RWPE2 (cell line): ENCODE measurements around the gene S100A4.
"Not testable (repeated sequence)": the region's sequence is repeated elsewhere in the genome, so short reads cannot be mapped to it uniquely, and the experiment has no call there.

Source experiments
- ATAC-seq: fragments of 200-7000 bp; cut with Tn5 transposase; 3 replicates; pipeline ENCODE4 v1.9.1; 2021; ENCODE audit warnings: low read depth
- DNase-seq: peaks from one replicate; pipeline ENCODE4 v3.0.0-alpha.2; 2020; ENCODE audit warnings: low spot score
- H3K27ac ChIP-seq: fragments of 450-650 bp; 2 replicates; pipeline ENCODE4 v1.5.1; 2017; ENCODE audit warnings: mild to moderate bottlenecking; ENCODE audit not compliant: poor library complexity, severe bottlenecking
- H3K27me3 ChIP-seq: fragments of 250-450 bp; sonication (Bioruptor Pico); 2 replicates; pipeline ENCODE4 v1.5.1; 2021; ENCODE audit warnings: mild to moderate bottlenecking, moderate library complexity; ENCODE audit not compliant: insufficient read depth, poor library complexity, severe bottlenecking
- H3K36me3 ChIP-seq: fragments of 250-450 bp; sonication (Bioruptor Pico); 2 replicates; pipeline ENCODE4 v1.5.1; 2020; ENCODE audit warnings: low read depth, mild to moderate bottlenecking, moderate library complexity
- H3K4me1 ChIP-seq: fragments of 250-450 bp; sonication (Bioruptor Pico); 2 replicates; pipeline ENCODE4 v1.5.1; 2021; ENCODE audit warnings: mild to moderate bottlenecking, moderate library complexity; ENCODE audit not compliant: insufficient read depth, poor library complexity, severe bottlenecking
- H3K4me3 ChIP-seq: fragments of 250-450 bp; sonication (Bioruptor Pico); 2 replicates; pipeline ENCODE4 v1.5.1; 2021; ENCODE audit warnings: mild to moderate bottlenecking, moderate library complexity; ENCODE audit not compliant: severe bottlenecking
- H3K9me3 ChIP-seq: fragments of 250-450 bp; sonication (Bioruptor Pico); 2 replicates; pipeline ENCODE4 v1.5.1; 2021; ENCODE audit warnings: mild to moderate bottlenecking, moderate library complexity; ENCODE audit not compliant: severe bottlenecking
- CTCF ChIP-seq: fragments of 450-650 bp; IDR thresholded peaks from one replicate; pipeline ENCODE4 v1.5.1; 2017; ENCODE audit warnings: mild to moderate bottlenecking, moderate library complexity; ENCODE audit not compliant: poor library complexity, severe bottlenecking

The S100A4 gene

GRCh38 chr1:153578490-153578889 is 32.9 kb upstream of the S100A4 start:
- peaks cover 3% of the 10 kb centered on the region for H3K4me1 ChIP-seq

GRCh38 chr1:153577624-153578051 is 32.0 kb upstream of the S100A4 start:
- Histone ChIP-seq H3K27me3 (no peaks in the 10 kb centered on the region), H3K4me3 (no peak overlapping the region), H3K36me3 (no peaks in the 10 kb centered on the region), H3K27ac (no peak overlapping the region), H3K4me1 (peaks cover 11% of the 10 kb centered on the region), H3K9me3 (no peaks in the 10 kb centered on the region)
- no peak for TF ChIP-seq CTCF
- DNase-seq (no peak), ATAC-seq (peak; percentile 39; the same call in 2 of the 3 replicates)

More at GRCh38 chr1:153578490-153578889, 32.9 kb upstream of the S100A4 start:
- Histone ChIP-seq H3K4me3 (no peak overlapping the region), H3K27ac (no peak overlapping the region), H3K36me3 (no peaks in the 10 kb centered on the region), H3K9me3 (no peaks in the 10 kb centered on the region), H3K27me3 (no peaks in the 10 kb centered on the region)
- TF ChIP-seq CTCF: no peak
- ATAC-seq (0 out of 3 replicates have a peak, but pooled peaks have one; percentile 12), DNase-seq (no peak)

- no peaks in the 10 kb centered on the region for H3K36me3 ChIP-seq
- H3K27ac ChIP-seq: no peak overlapping the region
- ATAC-seq (no peak), DNase-seq (no peak)
- no peak overlapping the region for H3K4me3 ChIP-seq
- H3K27me3 ChIP-seq: no peaks in the 10 kb centered on the region
- H3K4me1 ChIP-seq: peaks cover 16% of the 10 kb centered on the region
- no peak for TF ChIP-seq CTCF
- no peaks in the 10 kb centered on the region for H3K9me3 ChIP-seq
Measured at GRCh38 chr1:153577138-153577537, 31.5 kb upstream of the S100A4 start.

DNA sequence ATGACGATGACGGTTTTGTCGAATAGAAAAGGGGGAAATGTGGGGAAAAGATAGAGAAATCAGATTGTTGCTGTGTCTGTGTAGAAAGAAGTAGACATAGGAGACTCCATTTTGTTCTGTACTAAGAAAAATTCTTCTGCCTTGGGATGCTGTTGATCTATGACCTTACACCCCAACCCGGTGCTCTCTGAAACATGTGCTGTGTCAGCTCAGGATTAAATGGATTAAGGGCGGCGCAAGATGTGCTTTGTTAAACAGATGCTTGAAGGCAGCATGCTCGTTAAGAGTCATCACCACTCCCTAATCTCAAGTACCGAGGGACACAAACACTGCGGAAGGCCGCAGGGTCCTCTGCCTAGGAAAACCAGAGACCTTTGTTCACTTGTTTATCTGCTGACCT is 29.9 kb upstream of the S100A4 start:
- not testable (repeated sequence) for DNase-seq, H3K36me3 ChIP-seq, H3K27me3 ChIP-seq, H3K27ac ChIP-seq, H3K4me3 ChIP-seq, ATAC-seq, H3K9me3 ChIP-seq
- peaks cover 16% of the 10 kb centered on the region for H3K4me1 ChIP-seq

GRCh38 chr1:153575081-153575491 is 29.5 kb upstream of the S100A4 start:
- not testable (repeated sequence) for H3K27me3 ChIP-seq, DNase-seq, H3K9me3 ChIP-seq, ATAC-seq, H3K36me3 ChIP-seq, H3K4me3 ChIP-seq, H3K27ac ChIP-seq
- H3K4me1 ChIP-seq: peaks cover 16% of the 10 kb centered on the region

DNA sequence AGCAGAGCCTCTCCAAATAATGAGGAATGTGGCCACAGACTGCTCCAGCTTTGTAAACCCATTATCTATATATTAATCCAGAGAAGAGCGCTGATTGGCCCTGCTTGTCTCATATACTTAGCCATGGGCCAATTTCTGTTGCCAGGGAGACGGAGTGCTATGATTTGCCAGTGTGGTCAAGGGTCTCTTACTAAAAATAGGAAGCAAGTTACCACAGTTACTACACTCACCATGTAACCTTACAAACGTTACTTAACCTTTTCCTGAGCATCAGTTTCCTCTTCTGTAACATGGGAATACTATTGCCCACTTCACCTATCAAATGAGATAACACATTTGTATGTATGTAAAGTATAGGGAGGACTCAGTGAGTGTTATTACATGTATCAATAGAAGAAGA is 27.7 kb upstream of the S100A4 start:
- DNase-seq: no peak

More for the DNA sequence above, 27.7 kb upstream of the S100A4 start:
- peaks cover 20% of the 10 kb centered on the region for H3K4me1 ChIP-seq
- no peak for TF ChIP-seq CTCF
- no peak for ATAC-seq
- H3K27me3 ChIP-seq: no peaks in the 10 kb centered on the region
- H3K4me3 ChIP-seq: no peak overlapping the region
- H3K9me3 ChIP-seq: no peaks in the 10 kb centered on the region
- H3K36me3 ChIP-seq: no peaks in the 10 kb centered on the region
- H3K27ac ChIP-seq: peak overlapping the region; percentile 82
